OCI-LY7 (cell line): ENCODE data around the gene TMEM214.

Experiments used
- EZH2phosphoT487 ChIP-seq: fragments of 200-600 bp; sonication (generic); IDR thresholded peaks from 2 replicates; pipeline ENCODE4 v1.6.1; 2018; ENCODE audit warnings: low read depth, borderline replicate concordance, mild to moderate bottlenecking, mixed run types, antibody characterized with exemption, low read length, moderate library complexity, mixed read lengths
- TF ChIP-seq, protein P1 (sequence below): fragments of 200-600 bp; sonication (generic); conservative IDR thresholded peaks from 2 replicates; pipeline ENCODE4 v1.5.1; 2014; ENCODE audit warnings: mild to moderate bottlenecking, antibody characterized with exemption, low read length, moderate library complexity, mixed read lengths

DNA sequence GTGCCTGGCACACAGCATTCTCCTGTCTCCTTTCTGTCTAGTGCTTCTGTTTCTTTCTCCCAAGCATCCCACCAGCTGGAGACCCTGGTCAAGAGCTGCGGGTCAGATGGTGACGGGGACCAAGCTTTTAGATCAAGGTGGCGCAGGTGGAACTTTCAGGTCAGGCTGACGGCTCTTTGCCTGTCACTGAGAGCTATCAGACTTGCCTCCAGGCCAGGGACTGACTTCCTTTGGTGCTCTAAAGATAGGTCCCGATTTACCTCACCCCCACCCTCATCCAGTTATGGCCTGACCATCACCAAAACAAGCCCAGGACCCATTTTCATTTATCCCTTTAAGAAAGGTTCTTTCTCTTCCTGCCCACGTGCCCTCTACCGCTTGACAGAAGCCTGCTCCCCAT, 44.5 kb downstream of the TMEM214 start:
- TF ChIP-seq, protein P1, sequence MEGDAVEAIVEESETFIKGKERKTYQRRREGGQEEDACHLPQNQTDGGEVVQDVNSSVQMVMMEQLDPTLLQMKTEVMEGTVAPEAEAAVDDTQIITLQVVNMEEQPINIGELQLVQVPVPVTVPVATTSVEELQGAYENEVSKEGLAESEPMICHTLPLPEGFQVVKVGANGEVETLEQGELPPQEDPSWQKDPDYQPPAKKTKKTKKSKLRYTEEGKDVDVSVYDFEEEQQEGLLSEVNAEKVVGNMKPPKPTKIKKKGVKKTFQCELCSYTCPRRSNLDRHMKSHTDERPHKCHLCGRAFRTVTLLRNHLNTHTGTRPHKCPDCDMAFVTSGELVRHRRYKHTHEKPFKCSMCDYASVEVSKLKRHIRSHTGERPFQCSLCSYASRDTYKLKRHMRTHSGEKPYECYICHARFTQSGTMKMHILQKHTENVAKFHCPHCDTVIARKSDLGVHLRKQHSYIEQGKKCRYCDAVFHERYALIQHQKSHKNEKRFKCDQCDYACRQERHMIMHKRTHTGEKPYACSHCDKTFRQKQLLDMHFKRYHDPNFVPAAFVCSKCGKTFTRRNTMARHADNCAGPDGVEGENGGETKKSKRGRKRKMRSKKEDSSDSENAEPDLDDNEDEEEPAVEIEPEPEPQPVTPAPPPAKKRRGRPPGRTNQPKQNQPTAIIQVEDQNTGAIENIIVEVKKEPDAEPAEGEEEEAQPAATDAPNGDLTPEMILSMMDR: no peak
- no peak for TF ChIP-seq EZH2phosphoT487
